ENCODE measurements around the gene DEFB128. TPM values are rescaled to one million over a fixed set of nuclear protein-coding genes. Genes with fewer than 3 reads are reported as not detected.

The DEFB128 gene
- total RNA-seq, 2 donors from 2014 or later, result not detected

Other genes starting within 250 kb of the DEFB128 start
- gene DEFB125, start 102.0 kb downstream of the DEFB128 start, total RNA-seq, result not detected
- gene DEFB126, start 47.1 kb downstream of the DEFB128 start, total RNA-seq, result not detected
- gene DEFB127, start 32.3 kb downstream of the DEFB128 start, total RNA-seq, result not detected
- gene DEFB129, start 37.5 kb upstream of the DEFB128 start, total RNA-seq, result not detected
- not detected for gene DEFB132, start 68.0 kb upstream of the DEFB128 start, total RNA-seq
- gene C20orf96, start 101.0 kb upstream of the DEFB128 start, total RNA-seq, result 1 to 10 TPM; 6.4 to 9.4 TPM
- gene ZCCHC3, start 107.9 kb upstream of the DEFB128 start, total RNA-seq, result 10 to 100 TPM; 21.3 to 21.6 TPM
- 10 to 100 TPM in 1 of 2 donors, 1 to 10 TPM in 1; 7.8 to 11.7 TPM for gene SOX12, start 135.8 kb upstream of the DEFB128 start, total RNA-seq
- 10 to 100 TPM; 12.9 to 14.7 TPM for gene NRSN2, start 157.4 kb upstream of the DEFB128 start, total RNA-seq
- gene TRIB3, start 191.0 kb upstream of the DEFB128 start, total RNA-seq, result 100 to 1,000 TPM; 165 to 281 TPM
- 100 to 1,000 TPM; 176 to 198 TPM for gene RBCK1, start 218.6 kb upstream of the DEFB128 start, total RNA-seq